OCI-M2 (cell line): ENCODE measurements around the gene BUB1B.

Experiments
- DNase-seq: peaks from one replicate; lab custom pipeline; 2025; ENCODE audit not compliant: unreplicated experiment; lab: John Stamatoyannopoulos, UW

The BUB1B gene

DNA sequence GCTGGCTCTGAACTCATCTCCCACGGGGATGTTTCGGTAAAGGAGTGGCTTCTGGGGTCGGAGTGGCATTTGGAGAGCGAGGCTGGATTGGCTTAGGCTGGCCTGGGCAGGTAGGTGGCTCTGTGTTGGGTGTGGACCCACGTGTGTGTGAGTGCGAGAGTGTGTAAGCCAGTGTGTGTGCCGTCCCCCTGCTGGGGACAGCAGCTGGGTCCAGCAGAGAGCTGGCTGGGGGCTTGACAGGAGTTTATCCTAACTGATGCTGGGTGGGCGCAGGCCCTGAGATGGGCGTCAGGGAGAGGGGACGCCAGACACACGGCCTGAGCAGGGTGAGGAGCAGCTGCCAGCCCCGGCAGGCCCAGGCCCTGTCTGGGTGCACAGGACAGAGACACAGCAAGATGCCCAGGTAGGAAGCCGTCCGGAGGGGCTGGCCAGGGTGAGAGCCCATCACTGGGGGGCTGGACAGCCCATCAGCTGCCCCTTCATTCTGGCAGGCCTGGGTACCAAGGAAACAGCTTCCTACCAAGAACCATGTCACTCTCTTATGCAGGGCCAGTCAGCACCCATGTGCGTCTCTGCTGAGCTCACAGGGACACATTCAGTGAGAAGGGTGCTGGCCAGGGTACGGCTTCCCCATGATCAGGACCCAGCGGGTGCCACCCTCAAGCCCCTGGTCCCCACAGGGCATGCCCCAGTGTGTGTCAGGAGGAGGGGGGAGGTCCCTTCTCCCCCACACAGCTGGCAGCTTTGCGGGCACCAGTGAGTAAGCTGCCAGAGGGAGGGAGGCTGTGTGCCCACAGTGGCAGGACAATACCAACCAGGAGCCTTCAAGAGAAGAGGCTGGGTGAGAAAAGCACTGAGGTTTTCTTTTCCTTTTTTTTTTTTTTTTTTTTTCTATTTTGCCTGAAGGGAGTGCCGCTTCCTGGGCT, 79.1 kb downstream of the BUB1B start:
- no peak for DNase-seq

GRCh38 chr15:40240619-40241221, 79.9 kb downstream of the BUB1B start:
- no peak for DNase-seq

- no peak for DNase-seq
Observed at GRCh38 chr15:40241269-40242212, 80.7 kb downstream of the BUB1B start.

GRCh38 chr15:40242213-40242599, 81.3 kb downstream of the BUB1B start:
- DNase-seq: no peak

DNA sequence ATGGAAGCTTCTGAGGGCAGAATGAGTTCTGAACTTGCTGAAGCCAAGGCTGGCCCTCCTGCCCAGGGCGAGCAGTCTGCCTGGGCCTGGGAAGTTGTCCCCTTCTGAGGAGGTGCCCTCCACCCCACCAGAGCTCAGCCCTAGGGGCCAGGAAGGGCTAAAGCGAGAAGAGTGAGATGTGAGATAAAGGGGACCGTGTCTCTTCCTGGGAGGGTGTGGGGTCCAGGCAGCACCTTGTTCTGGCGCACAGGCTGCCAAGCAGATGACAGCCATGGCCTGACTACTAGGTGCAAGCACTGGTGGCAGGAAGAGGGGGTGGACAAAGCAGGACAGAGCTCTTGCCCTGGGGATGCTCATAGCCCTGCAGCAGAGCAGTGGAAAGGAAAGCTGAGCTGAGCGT, 81.7 kb downstream of the BUB1B start:
- no peak for DNase-seq

DNA sequence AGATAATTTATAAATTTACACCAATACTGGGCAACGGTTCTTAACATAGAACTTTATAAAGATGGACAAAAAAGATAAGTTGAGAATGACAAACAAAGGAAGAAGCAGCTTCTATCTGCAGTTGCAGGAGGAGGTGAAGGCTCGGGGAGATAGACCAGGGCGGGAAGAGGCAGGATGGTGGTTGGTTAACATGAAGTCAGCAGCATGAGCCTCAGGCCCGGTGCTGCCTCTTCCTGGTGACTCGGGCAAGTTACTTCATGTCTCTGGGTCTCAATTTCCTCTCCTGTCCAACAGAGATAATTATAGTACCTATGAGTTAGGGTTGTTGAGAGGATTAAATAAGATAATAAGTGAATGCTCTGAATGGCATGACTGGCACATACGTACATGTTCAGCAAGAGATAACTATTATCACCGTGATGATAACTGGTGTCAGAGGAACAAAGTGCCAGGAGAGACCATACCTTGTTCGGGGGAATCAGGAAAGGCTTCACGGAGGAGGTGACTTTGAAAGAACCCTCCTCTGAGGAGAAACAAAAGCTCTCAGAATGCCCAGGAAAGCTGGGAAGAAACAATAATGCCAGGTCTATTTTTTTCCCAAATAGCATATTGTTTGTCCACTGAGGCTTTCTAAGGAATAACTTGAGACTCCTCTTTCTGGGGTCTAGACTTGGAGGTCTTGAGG, 82.4 kb downstream of the BUB1B start:
- no peak for DNase-seq

DNA sequence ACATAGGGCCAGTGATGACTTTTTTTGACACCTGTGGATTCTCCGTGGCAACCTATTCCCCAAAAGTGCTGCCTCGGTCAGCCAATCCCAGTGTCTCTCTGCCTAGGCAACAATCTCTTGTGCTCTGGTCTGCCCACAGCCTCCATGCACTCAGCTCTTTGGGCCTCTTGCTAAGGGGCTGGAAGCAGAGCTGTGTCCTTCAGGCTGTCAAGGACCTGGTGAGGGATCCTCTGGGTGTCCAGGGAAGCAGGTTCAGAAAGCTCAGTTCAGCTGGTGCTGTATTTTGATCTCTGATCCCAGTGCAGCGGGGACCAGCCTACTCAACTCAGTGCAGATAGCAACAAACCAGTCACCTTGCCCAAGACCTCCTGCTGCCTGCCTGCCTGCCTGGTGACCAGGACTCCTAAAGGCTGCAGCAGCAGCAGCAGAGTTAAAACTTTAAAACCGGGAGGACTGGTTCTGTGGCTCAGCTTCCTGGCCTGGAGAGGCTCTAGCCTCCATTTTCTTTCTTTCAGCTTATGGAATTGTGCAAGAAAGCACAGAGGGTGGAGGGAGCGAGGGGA, 84.2 kb downstream of the BUB1B start:
- DNase-seq: no peak

DNA sequence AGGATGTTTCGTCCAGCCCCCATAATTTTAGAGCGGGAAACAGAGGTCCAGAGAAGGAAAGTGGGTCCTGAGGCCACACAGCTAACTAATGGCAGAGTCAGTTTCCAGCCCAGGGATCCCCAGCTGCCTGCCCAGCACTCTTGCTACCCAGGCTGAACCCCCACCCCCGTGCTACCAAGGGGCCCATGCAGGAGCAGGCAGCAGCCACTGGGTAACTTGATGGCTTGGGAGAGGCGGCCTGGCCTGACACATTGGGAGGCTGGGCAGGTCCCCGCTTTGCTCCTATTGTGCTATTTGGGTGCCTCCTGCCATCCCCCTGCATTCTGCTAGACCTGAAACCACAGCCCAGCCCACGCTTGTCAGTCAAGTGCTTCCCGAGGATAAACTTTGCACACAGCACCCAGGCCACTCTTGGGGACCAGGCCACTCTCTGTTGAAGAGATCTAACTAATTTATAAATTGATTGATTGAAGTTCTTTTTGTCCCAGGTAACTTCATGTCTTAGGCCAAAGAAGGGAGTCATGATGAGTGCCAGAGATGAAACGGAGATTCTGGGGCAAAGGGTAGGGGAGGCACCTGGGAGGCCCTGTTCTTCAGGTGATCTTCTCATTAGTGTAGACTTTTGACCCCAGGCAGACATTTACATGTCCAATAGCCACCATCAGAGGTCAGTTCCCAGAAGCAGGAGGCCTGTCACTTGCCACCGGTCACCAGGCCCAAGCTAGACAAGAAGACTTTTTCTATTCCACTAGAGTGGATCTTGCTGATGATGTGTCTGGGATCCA, 85.0 kb downstream of the BUB1B start:
- no peak for DNase-seq

DNA sequence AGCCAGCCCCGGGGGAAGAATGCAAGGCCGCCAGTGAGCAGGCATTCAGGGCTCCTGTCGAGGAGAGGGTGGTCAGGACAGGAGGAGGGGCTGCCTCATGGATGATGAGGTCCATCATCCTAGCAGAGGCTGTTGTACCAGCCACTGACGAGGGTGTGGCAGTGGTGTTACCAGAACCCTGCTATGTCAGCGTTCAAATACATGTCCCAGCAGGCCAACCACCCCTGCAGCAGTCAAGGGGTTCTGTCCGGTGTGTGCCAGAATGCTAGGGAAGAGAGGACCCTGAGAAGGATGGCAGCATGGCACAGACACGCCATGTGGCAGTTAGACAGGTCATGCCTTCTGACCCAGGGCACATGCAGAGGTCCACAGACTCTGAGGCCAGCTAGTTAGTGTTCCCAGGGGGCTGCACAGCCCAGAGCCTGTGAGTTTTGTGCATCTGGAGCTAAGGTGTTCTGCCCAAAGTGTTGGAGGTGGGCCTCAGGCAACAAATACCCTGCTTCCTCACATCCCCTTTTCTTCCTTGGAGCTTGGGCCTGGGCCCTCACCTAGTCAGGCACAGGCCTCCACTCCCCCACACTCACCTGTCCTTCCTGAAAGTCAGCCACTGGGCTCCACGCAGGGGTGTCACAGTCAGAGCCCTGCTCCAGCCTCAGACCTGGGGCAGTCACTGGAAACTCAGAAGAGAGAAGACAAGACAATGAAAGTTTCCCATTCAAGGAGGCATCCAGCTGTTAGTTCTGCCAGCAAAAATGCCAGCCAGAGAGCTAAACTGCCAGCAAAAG, 85.8 kb downstream of the BUB1B start:
- DNase-seq: no peak

- no peak for DNase-seq
Observed at GRCh38 chr15:40247406-40247971, 86.6 kb downstream of the BUB1B start.

DNA sequence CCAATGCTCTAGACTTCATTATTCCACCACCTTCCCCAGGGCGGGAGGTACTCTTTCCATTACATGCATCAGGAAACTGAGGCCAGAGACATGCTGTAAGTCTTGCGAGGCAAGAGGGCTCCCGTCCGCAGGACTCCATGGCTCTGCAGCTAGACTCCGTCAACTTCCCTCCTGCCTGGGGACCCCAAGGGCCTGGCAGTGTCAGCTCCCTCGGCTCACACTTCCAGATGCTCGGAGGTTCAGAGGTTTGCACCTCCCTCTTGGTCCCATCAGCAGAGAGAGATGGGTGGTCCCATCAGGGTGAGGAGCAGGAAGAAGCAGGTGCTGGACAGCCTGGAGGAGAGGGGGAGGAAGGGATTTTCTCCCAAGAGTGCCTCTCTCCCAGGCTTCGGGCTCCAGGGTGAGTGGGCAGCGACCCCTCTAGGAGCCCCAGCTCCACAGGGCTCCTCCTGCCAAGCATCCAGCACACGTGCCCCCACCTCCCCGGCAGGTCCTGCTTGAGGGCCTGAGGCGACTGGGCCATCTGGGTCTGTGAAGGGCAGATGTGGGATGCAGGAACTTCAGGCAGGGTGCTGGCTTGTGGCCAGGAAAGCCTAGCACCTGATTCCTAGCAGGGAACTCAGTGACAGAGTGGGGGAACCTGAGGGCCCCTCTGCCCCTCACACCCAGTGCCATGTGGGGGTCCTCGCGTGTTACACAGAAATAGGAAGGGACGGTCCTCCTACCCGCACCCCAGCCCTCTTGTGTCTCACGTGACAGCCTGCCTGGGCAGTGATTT, 87.3 kb downstream of the BUB1B start:
- DNase-seq: no peak

DNA sequence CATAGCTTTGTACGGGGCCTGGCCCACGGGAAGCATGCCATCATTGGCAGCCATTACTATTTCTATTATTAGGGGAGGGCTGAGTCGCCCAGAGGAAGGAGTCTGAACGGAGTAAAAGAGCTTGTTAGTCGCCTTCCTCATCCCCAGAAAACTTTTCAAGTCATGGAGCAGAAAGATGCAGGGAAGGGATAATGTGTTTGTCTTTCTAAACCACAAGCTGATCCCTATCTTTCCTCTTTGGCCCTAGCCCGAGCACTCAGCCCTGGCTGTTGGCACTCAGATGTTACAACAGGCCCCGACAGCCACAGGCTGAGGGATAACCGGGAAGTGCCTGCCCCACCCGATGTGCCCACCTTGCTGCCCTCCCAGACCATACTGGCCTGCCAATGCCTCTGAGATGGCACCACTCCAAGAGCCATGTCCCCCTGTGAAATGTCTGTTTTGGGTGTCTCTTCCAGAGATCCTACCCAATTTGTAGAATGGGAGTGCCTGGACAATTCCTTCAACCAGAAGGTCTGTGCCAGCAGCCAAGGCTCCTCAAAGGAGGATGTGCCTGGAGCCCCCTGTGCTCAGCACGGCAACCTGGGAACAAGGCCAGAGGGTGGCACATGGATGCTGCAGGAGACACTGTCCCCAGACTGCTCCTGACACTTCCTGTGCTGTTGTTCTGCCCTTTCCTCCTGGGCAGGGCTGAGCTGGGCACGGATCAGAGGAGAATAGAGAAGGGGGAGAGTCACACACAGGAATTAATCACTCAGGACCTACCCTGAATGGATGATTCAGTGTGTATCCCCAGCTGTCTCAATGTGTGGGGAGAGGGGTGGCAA, 88.8 kb downstream of the BUB1B start:
- DNase-seq: no peak

GRCh38 chr15:40250304-40250656, 89.4 kb downstream of the BUB1B start:
- DNase-seq: no peak

DNA sequence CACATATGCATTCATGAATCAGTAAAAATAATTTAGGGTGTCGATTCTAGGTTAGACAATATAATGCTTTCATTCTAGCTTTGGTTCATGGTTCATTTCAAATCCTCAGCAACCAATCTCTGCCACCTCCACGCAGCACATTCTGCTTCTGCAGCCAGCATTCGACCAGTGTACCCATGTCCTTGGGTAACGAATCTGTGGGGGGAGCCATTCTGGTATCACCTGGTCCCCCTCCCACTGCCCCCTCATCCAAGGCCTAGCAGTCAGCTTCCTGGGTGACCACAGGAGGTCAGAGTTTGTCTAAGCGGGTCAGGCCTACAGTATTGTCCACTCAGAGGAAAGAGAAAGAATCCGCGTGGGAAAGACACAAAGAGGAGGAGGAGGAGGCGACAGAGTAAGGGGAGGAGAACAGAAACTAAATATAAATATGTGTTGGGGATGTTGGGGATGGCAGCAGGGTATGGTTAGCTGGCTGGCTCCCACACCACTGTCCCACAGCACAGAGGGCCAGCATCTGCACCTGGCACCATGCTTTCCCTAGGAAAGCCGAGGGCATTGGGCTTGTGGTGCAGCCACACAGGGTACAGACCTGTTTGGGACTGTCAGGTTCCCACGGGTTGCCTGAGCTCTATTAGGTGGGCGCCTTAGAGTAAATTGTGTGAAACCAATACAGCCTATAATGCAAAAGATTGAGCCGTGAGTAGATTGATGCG, 90.1 kb downstream of the BUB1B start:
- DNase-seq: no peak

DNA sequence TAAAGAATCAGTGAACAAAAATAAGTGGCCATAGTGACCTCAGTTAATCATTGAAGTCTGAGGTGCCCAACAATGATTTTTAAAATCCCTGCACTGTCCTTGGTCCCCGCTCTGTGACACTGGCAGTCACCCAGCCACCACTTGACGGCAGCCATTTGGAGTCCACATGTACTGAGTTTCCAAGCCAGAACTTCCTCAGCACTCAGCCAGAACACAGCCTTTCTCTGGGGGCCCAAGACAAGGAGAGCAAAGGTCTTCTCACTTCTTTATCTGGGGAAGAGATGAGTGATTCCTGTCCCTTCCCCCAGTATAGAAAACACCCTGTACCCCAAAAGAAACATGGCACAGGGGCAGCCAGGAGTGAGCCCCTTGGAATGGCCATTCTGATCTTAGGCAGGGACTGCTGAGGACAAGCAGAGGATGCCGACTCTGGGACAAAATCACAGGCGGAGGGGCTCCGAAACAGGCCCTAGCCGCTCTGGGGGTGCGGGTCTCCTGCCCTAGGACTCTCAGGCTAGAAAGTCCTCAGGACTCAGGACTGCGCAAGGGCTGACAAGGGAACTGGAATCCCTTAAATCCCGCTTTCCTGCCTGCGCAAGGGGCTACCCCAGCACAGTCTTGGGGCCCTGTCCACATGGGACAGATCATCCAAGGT, 90.7 kb downstream of the BUB1B start:
- DNase-seq: no peak

DNA sequence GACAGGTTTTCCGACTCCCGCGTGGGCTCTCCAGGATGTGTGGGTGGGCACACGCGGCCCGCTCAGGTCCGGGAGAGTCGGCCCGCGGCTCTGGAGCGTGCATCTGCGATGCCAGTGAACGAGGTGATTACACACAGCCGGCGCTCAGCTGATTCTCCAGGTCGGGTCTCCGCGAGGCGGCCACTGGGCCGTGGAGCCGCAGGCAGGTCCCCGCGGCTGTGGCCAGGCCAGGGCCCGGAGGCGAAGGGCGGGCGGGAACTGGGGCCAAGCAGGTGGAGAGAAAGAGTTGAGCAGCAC, 91.2 kb downstream of the BUB1B start:
- no peak for DNase-seq
